CD14-positive monocyte (primary cell): ENCODE measurements around the gene PRR18. TPM values are rescaled to one million over a fixed set of nuclear protein-coding genes. Genes with fewer than 3 reads are reported as not detected.
A peak's percentile ranks its signal among the peaks of the same experiment; 100 is the strongest.

Experiments used
- DNase-seq, 3 donors: peaks; one replicate each; pipeline ENCODE4 v3.0.0-alpha.2; 2011 to 2022
- H2AFZ ChIP-seq: 2 replicates; pipeline ENCODE4 v1.6.0; 2012; ENCODE audit warnings: mild to moderate bottlenecking, low read depth, low read length, inconsistent platforms; ENCODE audit not compliant: insufficient read depth, poor library complexity, severe bottlenecking
- H3K27ac ChIP-seq, 2 donors: 1 replicate in 1 of 2; 2 replicates in 1 of 2; pipeline ENCODE4 v1.5.1; 2012 to 2013; ENCODE audit warnings: low read length in 2 of 2, control low read depth in 1 of 2, inconsistent platforms in 1 of 2, low read depth in 1 of 2, mild to moderate bottlenecking in 1 of 2
- H3K27me3 ChIP-seq, 2 donors: one replicate each; pipeline versions ENCODE4 v1.6.0 to v1.6.1; 2011 to 2013; ENCODE audit warnings: low read length in 2 of 2; ENCODE audit not compliant: control insufficient read depth in 2 of 2, insufficient read depth in 2 of 2
- H3K36me3 ChIP-seq, 2 donors: replicated peaks in 1 of 2; 1 replicate in 1 of 2; 2 replicates in 1 of 2; pipeline versions ENCODE4 v1.5.1 to v1.6.1; 2012 to 2013; ENCODE audit warnings: low read length in 2 of 2, control low read depth in 1 of 2, inconsistent platforms in 1 of 2, mild to moderate bottlenecking in 1 of 2; ENCODE audit not compliant: insufficient read depth in 2 of 2, control insufficient read depth in 1 of 2
- H3K4me1 ChIP-seq, 2 donors: 1 replicate in 1 of 2; 2 replicates in 1 of 2; pipeline versions ENCODE4 v1.5.1 to v1.6.1; 2012 to 2013; ENCODE audit warnings: low read length in 2 of 2, control low read depth in 1 of 2, inconsistent platforms in 1 of 2, mild to moderate bottlenecking in 1 of 2, moderate library complexity in 1 of 2; ENCODE audit not compliant: insufficient read depth in 2 of 2, control insufficient read depth in 1 of 2
- H3K4me2 ChIP-seq: replicated peaks from 2 replicates; pipeline ENCODE3; 2012; ENCODE audit warnings: low read length, moderate library complexity, mild to moderate bottlenecking; ENCODE audit not compliant: poor library complexity, severe bottlenecking; ENCODE audit errors: extremely low read depth
- H3K4me3 ChIP-seq, 3 experiments: fragments of 200-600 bp in 1 of 3; sonication (generic) in 1 of 3; replicated peaks in 1 of 3; 1 replicate in 2 of 3; 2 replicates in 1 of 3; pipeline ENCODE4 v1.5.1; 2011 to 2013; ENCODE audit warnings: low read length in 3 of 3, mild to moderate bottlenecking in 3 of 3, control low read depth in 2 of 3, low read depth in 2 of 3, inconsistent platforms in 1 of 3, moderate library complexity in 1 of 3
- H3K79me2 ChIP-seq: 2 replicates; pipeline ENCODE4 v1.6.0; 2012; ENCODE audit warnings: mild to moderate bottlenecking, control low read depth, inconsistent platforms, low read length, moderate library complexity; ENCODE audit not compliant: insufficient read depth
- H3K9ac ChIP-seq: 2 replicates; pipeline ENCODE4 v1.6.0; 2017; ENCODE audit warnings: low read length, mild to moderate bottlenecking; ENCODE audit not compliant: insufficient read depth, poor library complexity, severe bottlenecking
- H3K9me3 ChIP-seq, 2 donors: replicated peaks in 1 of 2; 1 replicate in 1 of 2; 2 replicates in 1 of 2; pipeline versions ENCODE4 v1.5.1 to v1.6.1; 2012 to 2013; ENCODE audit warnings: low read length in 2 of 2, control low read depth in 1 of 2; ENCODE audit not compliant: control insufficient read depth in 1 of 2, insufficient read depth in 1 of 2
- H4K20me1 ChIP-seq: 2 replicates; pipeline ENCODE4 v1.6.0; 2012; ENCODE audit warnings: mild to moderate bottlenecking, low read length, control low read depth, moderate library complexity; ENCODE audit not compliant: insufficient read depth
- H3K27ac Mint-ChIP-seq, 7 donors: one replicate each; pipeline ENCODE4 v1.8.0; 2020; ENCODE audit warnings: mild to moderate bottlenecking in 7 of 7, mixed read lengths in 7 of 7, moderate library complexity in 6 of 7, inconsistent platforms in 2 of 7
- H3K27me3 Mint-ChIP-seq, 3 donors: one replicate each; pipeline ENCODE4 v1.8.0; 2021 to 2022; ENCODE audit warnings: low read depth in 3 of 3, mild to moderate bottlenecking in 3 of 3, mixed read lengths in 3 of 3, moderate library complexity in 3 of 3, inconsistent platforms in 1 of 3
- H3K36me3 Mint-ChIP-seq, 2 donors: one replicate each; pipeline ENCODE4 v1.8.0; 2020; ENCODE audit warnings: mixed read lengths in 2 of 2, inconsistent platforms in 1 of 2, mild to moderate bottlenecking in 1 of 2
- H3K4me1 Mint-ChIP-seq: one replicate; pipeline ENCODE4 v1.8.0; 2020; ENCODE audit warnings: mild to moderate bottlenecking, mixed read lengths
- H3K4me3 Mint-ChIP-seq, 2 donors: one replicate each; pipeline ENCODE4 v1.8.0; 2020; ENCODE audit warnings: mild to moderate bottlenecking in 2 of 2, mixed read lengths in 2 of 2, moderate library complexity in 1 of 2
- H3K9me3 Mint-ChIP-seq, 7 donors: one replicate each; pipeline ENCODE4 v1.8.0; 2020 to 2022; ENCODE audit warnings: mixed read lengths in 7 of 7, mild to moderate bottlenecking in 6 of 7, moderate library complexity in 6 of 7, inconsistent platforms in 2 of 7
- WGBS: methylation state at CpG from one replicate; pipeline ENCODE4 v1.1.5; 2013; ENCODE audit warnings: missing lambda C conversion rate; ENCODE audit not compliant: insufficient coverage; 5-methylcytosine and 5-hydroxymethylcytosine counted together
- intact Hi-C, 2 donors: fragments of 100-400 bp; cut with micrococcal nuclease; formaldehyde crosslinking; loops; one replicate each; pipeline versions ENCODE4 v1.15.0 to v1.15.1; 2023
- polyA plus RNA-seq, 3 donors: library from polyadenylated mRNA; depleted of rRNA in 1 of 3; unstranded in 2 of 3; stranded (reverse) in 1 of 3; fragments of 300-500 nt in 2 of 3; fragments of >200 nt in 1 of 3; fragmentation: Illumina TruSeq in 2 of 3; gene quantifications; 1 replicate in 2 of 3; 2 replicates in 1 of 3; pipeline ENCODE4 v1.2.3, GENCODE V29; 2012 to 2021
- TF ChIP-seq, protein P1 (sequence below): fragments of 200-600 bp; IDR thresholded peaks from one replicate; pipeline ENCODE4 v1.8.0; 2022; ENCODE audit warnings: antibody characterized with exemption, mild to moderate bottlenecking

The PRR18 gene
- polyA plus RNA-seq, 3 donors = not detected

DNA sequence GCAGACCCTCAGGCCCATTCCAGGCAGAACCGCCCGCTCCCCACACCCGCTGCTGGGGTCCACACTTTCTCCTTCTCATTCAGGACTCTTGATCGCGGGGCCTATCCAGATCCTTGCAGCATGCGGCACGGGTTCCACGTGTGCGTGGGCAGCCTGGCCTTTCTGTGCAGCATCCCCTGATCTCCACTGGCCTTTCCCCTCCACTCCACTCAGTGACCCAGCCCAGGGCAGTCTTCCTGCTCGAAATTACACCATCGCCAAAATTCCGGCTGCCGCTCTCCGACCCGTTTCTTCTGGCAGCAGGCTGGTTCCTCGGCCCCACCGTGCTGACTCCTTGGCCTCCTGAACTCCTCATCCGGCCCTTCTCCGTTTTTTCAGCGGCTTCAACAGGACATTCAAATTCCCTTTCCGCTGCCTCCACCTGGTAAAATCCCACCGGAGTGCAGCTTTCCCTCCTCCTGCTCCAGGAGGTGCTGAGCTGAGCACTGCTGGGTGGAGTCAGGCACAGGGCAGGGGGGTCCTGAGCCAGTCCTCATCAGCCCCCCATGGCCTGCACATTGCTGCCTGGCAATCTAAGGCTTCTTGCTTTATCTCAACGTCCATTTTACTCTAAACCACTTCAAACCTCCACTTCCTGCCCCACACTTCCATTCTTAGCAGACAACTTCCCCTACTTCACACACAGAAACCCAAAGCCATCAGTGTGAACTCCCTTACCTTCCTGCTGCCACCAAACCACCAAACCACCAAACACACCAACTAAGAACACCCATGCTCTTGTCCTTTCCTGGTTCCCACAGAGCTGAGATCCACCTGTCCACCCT is 25.2 kb upstream of the PRR18 start:
- Histone ChIP-seq H3K4me1 (peaks cover 16 to 18% of the 10 kb centered on the region in 2 donors), H3K27ac (peak overlapping the region; percentile 18 to 31), H4K20me1 (peaks cover 100% of the 10 kb centered on the region), H3K79me2 (peaks cover 92% of the 10 kb centered on the region), H3K36me3 (peaks cover 33 to 60% of the 10 kb centered on the region in 2 donors), H2AFZ (no peak overlapping the region), H3K9ac (peak overlapping the region; percentile 15), H3K4me2 (peak overlapping the region; percentile 41), H3K9me3 (no peaks in the 10 kb centered on the region), H3K27me3 (no peaks in the 10 kb centered on the region), H3K4me3 (no peak overlapping the region)
- Mint-ChIP-seq H3K4me3 (no peak overlapping the region), H3K4me1 (peaks cover 33% of the 10 kb centered on the region), H3K27ac (peak overlapping the region; percentile 46 to 87 (median 68)), H3K36me3 (peaks cover 42 to 48% of the 10 kb centered on the region in 2 donors), H3K27me3 (no peaks in the 10 kb centered on the region), H3K9me3 (no peaks in the 10 kb centered on the region)
- TF ChIP-seq, protein P1, sequence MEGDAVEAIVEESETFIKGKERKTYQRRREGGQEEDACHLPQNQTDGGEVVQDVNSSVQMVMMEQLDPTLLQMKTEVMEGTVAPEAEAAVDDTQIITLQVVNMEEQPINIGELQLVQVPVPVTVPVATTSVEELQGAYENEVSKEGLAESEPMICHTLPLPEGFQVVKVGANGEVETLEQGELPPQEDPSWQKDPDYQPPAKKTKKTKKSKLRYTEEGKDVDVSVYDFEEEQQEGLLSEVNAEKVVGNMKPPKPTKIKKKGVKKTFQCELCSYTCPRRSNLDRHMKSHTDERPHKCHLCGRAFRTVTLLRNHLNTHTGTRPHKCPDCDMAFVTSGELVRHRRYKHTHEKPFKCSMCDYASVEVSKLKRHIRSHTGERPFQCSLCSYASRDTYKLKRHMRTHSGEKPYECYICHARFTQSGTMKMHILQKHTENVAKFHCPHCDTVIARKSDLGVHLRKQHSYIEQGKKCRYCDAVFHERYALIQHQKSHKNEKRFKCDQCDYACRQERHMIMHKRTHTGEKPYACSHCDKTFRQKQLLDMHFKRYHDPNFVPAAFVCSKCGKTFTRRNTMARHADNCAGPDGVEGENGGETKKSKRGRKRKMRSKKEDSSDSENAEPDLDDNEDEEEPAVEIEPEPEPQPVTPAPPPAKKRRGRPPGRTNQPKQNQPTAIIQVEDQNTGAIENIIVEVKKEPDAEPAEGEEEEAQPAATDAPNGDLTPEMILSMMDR = no peak
- 77% methylated on average over 20 of the region's 23 CpGs for WGBS
- intact Hi-C loops = no loop called here
- DNase-seq = peak in 2 of 3 donors; percentile 12 to 21

DNA sequence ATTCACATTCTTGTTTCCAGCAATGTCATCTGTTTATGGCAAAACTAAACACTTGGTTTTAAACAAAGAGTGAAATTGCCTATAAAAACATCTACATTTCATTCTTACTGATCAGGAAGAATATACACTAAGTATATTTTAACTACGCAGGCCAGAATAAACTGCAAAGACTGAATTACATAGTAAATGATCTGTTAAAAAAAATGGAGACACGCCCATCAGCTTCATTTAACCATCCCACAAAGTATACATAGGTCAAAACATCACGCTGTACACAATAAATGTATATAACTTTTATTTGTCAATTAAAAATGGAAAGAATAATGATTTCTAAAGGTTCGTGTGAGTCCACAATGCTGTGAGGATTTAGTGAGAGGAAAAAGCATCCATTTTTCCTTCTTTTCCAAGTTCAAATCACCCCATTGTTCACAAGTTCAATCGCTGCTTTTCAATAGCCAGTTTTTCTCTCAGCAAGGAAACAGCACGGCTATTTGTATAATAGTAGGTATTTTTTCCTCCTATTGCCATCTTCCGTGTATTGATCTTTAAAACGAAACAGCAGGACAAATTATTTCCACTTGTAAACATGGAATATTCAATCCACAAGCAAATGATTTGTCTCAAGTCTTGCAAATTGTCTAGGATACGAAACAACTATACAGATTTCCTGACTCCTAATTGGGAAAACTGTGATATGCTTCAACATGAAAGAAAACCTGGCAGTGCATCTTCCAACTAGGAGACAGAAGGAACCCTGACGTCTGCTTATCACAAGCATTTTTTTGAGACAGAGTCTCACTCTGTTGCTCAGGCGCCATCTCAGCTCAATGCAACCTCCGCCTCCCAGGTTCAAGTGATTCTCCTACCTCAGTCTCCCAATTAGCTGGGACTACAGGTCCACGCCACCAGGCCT is 23.6 kb upstream of the PRR18 start:
- no peak for DNase-seq
- intact Hi-C loops = no loop called here
- H3K27ac ChIP-seq = no peak overlapping the region
- H3K9ac ChIP-seq = no peak overlapping the region
- H3K79me2 ChIP-seq = peaks cover 76% of the 10 kb centered on the region
- peaks cover 33% of the 10 kb centered on the region for H3K4me1 Mint-ChIP-seq
- H3K4me3 ChIP-seq = no peak overlapping the region
- H3K4me1 ChIP-seq = peaks cover 16 to 18% of the 10 kb centered on the region in 2 donors
- H3K36me3 ChIP-seq = peaks cover 23 to 59% of the 10 kb centered on the region in 2 donors
- peak overlapping the region in 2 of 7 donors; percentile 19 to 87 for H3K27ac Mint-ChIP-seq
- no peak overlapping the region for H3K4me3 Mint-ChIP-seq
- no peak overlapping the region for H3K4me2 ChIP-seq
- peaks cover 94% of the 10 kb centered on the region for H4K20me1 ChIP-seq
- no peaks in the 10 kb centered on the region for H3K9me3 Mint-ChIP-seq
- H3K36me3 Mint-ChIP-seq = peaks cover 46 to 54% of the 10 kb centered on the region in 2 donors
- TF ChIP-seq, protein P1 = no peak
- no peaks in the 10 kb centered on the region for H3K9me3 ChIP-seq
- no peaks in the 10 kb centered on the region for H3K27me3 Mint-ChIP-seq
- no peak overlapping the region for H2AFZ ChIP-seq
- WGBS = 100% methylated on average over 2 of the region's 13 CpGs
- H3K27me3 ChIP-seq = no peaks in the 10 kb centered on the region
